GM12892 (cell line): ENCODE results near the gene PHYKPL.

ENCODE experiments used
- POLR2A ChIP-seq: IDR thresholded peaks from 2 replicates; pipeline ENCODE4 v1.6.1; 2011; ENCODE audit warnings: low read depth, low read length, control low read depth
- POLR2AphosphoS5 ChIP-seq: IDR thresholded peaks from 2 replicates; pipeline ENCODE4 v1.6.1; 2011; ENCODE audit warnings: low read depth, low read length, control low read depth
- TAF1 ChIP-seq: IDR thresholded peaks from 2 replicates; pipeline ENCODE4 v1.6.1; 2011; ENCODE audit warnings: low read depth, mild to moderate bottlenecking, control low read depth, low read length, borderline replicate concordance

DNA sequence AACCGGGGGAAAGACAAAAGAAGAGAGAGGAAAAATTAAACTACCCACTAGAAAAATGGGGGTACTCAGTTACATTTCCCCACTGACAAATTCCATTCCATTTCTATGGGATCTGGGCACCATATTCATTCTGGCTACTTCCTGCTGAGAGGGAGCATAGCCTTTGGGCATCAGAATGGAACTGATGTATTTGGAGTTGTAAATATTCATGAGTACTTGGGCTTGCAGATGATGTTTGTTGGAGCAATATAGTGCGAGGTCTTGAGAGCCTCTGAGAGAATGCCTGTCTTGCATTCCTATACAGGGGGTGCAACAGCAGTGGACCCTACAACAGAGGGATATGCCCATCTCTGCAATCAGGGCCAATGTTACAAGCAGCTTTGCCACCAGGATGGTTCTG lies 62.1 kb downstream of the PHYKPL start:
- TF ChIP-seq POLR2A = no peak
- TF ChIP-seq POLR2AphosphoS5 = no peak
- TF ChIP-seq TAF1 = no peak
